ENCODE data around the gene CST9. TPM values are rescaled to one million over a fixed set of nuclear protein-coding genes. Genes with fewer than 3 reads are reported as not detected.

CST9 gene
- total and polyA plus RNA-seq, 2 of the 13 experiments (the other 11 are each of a cell fraction or from before 2014, with no cell fraction given), result 0.07 TPM; not detected in 1

GRCh38 chr20:23585808-23586734 lies 19.6 kb downstream of the CST9 start (continued):
- TF ChIP-seq PBX2 (CRISPR knock-in tag; IDR thresholded peaks at IDR 0.05) (no peak), CHD4 (IDR thresholded peaks at IDR 0.05; ENCODE audit: borderline replicate concordance, low read length) (no peak; the same call in 1 of the 2 replicates), GLI4 (CRISPR knock-in tag; IDR thresholded peaks at IDR 0.05; ENCODE audit: borderline replicate concordance) (peak; percentile 10; the same call in 1 of the 2 replicates), TRIM22 (IDR thresholded peaks at IDR 0.05) (no peak), ZNF766 (CRISPR knock-in tag; IDR thresholded peaks at IDR 0.05; ENCODE audit: borderline replicate concordance) (no peak), RXRA (CRISPR knock-in tag; IDR thresholded peaks at IDR 0.05) (peak; percentile 68; the same call in 1 of the 2 replicates), NCOA5 (CRISPR knock-in tag; IDR thresholded peaks at IDR 0.05) (no peak), KLF11 (CRISPR knock-in tag; IDR thresholded peaks at IDR 0.05) (no peak; the same call in 1 of the 2 replicates), ZBTB3 (CRISPR knock-in tag; IDR thresholded peaks at IDR 0.05; ENCODE audit: borderline replicate concordance, low read depth) (no peak; the same call in 1 of the 2 replicates), MTF2 (CRISPR knock-in tag; IDR thresholded peaks at IDR 0.05; ENCODE audit: borderline replicate concordance) (no peak), FOXO4 (CRISPR knock-in tag; conservative IDR thresholded peaks at IDR 0.05) (no peak), ATM (IDR thresholded peaks at IDR 0.05; ENCODE audit: borderline replicate concordance) (no peak), ZNF563 (CRISPR knock-in tag; IDR thresholded peaks at IDR 0.05) (0 out of 2 replicates have a peak, but pooled peaks have one; percentile 40), NFAT5 (CRISPR knock-in tag; IDR thresholded peaks at IDR 0.05) (no peak), NCOA2 (CRISPR knock-in tag; IDR thresholded peaks at IDR 0.05) (peak; percentile 85), RFX5 (IDR thresholded peaks at IDR 0.05; ENCODE audit: low read depth, low read length) (no peak), ZNF800 (CRISPR knock-in tag; IDR thresholded peaks at IDR 0.05) (0 out of 2 replicates have a peak, but pooled peaks have one; percentile 15)

Data from HepG2 (cell line).